Activated CD8-positive, alpha-beta memory T cell treated with anti-CD3 and anti-CD28 coated beads for 1 hour (primary cell): ENCODE data around the gene BCL2L14.
"Not testable (repeated sequence)": the region's sequence is repeated elsewhere in the genome, so short reads cannot be mapped to it uniquely, and the experiment has no call there.

ENCODE experiments used
- DNase-seq, 2 donors: peaks; one replicate each; pipeline ENCODE4 v3.0.0-alpha.2; 2020; ENCODE audit warnings: low read depth in 1 of 2; ENCODE audit errors: extremely low read depth in 1 of 2

The BCL2L14 gene

GRCh38 chr12:12098691-12099015 lies 27.9 kb downstream of the BCL2L14 start:
- DNase-seq = no peak

GRCh38 chr12:12099102-12099501 lies 28.4 kb downstream of the BCL2L14 start:
- no peak for DNase-seq

GRCh38 chr12:12107678-12108077 lies 36.9 kb downstream of the BCL2L14 start:
- DNase-seq = no peak

- no peak for DNase-seq
These were observed 37.8 kb downstream of the BCL2L14 start for GRCh38 chr12:12108441-12109058.

- not testable (repeated sequence) for DNase-seq
These were observed 40.3 kb downstream of the BCL2L14 start for GRCh38 chr12:12110923-12111555.

GRCh38 chr12:12115514-12115913 lies 44.8 kb downstream of the BCL2L14 start:
- no peak for DNase-seq

GRCh38 chr12:12116677-12117076 lies 45.9 kb downstream of the BCL2L14 start:
- no peak for DNase-seq

GRCh38 chr12:12121061-12121460 lies 50.3 kb downstream of the BCL2L14 start:
- DNase-seq = no peak

GRCh38 chr12:12123036-12123604 lies 52.4 kb downstream of the BCL2L14 start:
- DNase-seq = no peak

- DNase-seq = no peak
These were observed 55.8 kb downstream of the BCL2L14 start for GRCh38 chr12:12126551-12126950.

GRCh38 chr12:12127304-12127703 lies 56.6 kb downstream of the BCL2L14 start:
- DNase-seq = no peak

- no peak for DNase-seq
These were observed 57.9 kb downstream of the BCL2L14 start for GRCh38 chr12:12128670-12129069.

GRCh38 chr12:12133259-12133658 lies 62.5 kb downstream of the BCL2L14 start:
- no peak for DNase-seq

GRCh38 chr12:12133785-12134184 lies 63.0 kb downstream of the BCL2L14 start:
- DNase-seq = no peak

GRCh38 chr12:12138203-12139154 lies 67.7 kb downstream of the BCL2L14 start:
- DNase-seq = no peak

GRCh38 chr12:12141000-12141399 lies 70.3 kb downstream of the BCL2L14 start:
- DNase-seq = no peak

- DNase-seq = not testable (repeated sequence)
These were observed 73.8 kb downstream of the BCL2L14 start for GRCh38 chr12:12144531-12144930.

- no peak for DNase-seq
These were observed 76.4 kb downstream of the BCL2L14 start for GRCh38 chr12:12147111-12147510.
